ENCODE results near the gene ENTPD8. TPM values are rescaled to one million over a fixed set of nuclear protein-coding genes. Genes with fewer than 3 reads are reported as not detected.

Gene ENTPD8
- total RNA-seq, 1 donor = under 0.01 TPM

DNA sequence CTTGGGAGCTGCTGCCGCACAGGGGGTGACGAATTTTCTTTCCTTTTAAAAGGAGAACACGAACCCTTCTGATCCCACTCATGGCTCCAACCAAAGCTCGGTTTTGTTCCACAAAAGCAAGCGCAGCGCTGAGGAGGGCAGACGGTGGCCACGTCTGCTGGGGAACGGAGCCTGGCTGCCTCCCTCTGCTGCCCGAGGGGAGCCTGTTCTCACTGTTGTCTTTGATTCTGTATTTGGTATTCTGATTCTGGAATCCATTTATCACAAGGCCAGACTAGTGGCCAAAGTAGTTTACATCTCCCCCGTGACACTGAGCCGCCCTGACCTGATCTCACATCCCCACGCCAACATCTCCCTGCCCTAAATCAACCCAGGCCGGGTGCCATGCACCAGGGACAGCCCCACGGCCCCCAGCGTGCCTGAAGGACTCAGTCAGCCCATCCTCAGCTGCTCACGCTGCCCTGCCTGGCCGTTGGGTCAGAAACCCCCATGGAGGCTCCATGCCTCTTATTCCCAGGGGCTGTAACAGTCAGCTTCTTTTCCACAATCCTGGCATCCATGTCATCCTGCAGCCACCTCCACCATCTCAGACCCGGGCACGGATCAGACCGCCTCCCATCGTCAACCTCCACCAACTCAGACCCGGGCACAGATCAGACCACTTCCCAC is 24.7 kb upstream of the ENTPD8 start:
- DNase-seq (ENCODE audit: low read depth) = no peak
- TF ChIP-seq, protein P1, sequence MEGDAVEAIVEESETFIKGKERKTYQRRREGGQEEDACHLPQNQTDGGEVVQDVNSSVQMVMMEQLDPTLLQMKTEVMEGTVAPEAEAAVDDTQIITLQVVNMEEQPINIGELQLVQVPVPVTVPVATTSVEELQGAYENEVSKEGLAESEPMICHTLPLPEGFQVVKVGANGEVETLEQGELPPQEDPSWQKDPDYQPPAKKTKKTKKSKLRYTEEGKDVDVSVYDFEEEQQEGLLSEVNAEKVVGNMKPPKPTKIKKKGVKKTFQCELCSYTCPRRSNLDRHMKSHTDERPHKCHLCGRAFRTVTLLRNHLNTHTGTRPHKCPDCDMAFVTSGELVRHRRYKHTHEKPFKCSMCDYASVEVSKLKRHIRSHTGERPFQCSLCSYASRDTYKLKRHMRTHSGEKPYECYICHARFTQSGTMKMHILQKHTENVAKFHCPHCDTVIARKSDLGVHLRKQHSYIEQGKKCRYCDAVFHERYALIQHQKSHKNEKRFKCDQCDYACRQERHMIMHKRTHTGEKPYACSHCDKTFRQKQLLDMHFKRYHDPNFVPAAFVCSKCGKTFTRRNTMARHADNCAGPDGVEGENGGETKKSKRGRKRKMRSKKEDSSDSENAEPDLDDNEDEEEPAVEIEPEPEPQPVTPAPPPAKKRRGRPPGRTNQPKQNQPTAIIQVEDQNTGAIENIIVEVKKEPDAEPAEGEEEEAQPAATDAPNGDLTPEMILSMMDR (IDR thresholded peaks at IDR 0.05; ENCODE audit: insufficient read depth, low read depth, low read length) = no peak
- no peak overlapping the region for H3K4me3 ChIP-seq (ENCODE audit: low read depth, low read length)

DNA sequence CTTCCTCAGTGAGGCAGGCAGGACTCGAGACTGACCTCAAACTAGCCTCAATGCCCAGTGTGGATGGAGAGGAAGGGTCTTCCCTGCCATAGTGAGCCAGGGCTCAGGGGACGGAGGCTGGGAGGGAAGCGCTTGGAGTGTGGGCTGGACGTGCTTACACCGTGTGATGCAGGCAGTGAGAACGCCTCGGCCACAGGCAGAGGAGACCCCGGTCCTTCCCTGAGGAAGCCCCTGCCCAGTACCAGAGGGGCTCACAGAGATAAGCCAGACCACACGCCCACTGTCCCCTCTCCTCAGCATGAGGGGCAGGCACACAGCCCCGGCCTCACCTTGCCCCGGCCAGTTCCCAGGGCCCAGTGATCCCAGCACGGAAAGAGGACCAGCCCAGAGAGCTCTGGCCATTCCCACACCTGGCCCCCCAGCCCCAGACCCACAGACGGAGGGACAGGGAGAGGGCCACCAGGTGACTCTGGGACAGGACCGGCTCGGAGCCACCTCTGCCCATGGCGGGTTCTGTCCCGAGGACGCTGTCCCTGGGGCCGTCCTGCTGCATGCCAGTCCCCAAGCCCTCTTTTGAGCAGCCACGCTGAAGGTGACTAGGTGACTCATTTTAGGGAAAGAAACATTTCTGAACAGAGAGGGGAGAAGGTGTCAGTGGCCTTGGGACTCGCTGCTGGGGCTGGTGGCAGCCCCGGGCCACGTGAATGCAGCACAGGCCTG is 24.0 kb upstream of the ENTPD8 start:
- TF ChIP-seq, protein P1 (IDR thresholded peaks at IDR 0.05; ENCODE audit: insufficient read depth, low read depth, low read length) = no peak
- no peak overlapping the region for H3K4me3 ChIP-seq (ENCODE audit: low read depth, low read length)
- DNase-seq (ENCODE audit: low read depth) = no peak

DNA sequence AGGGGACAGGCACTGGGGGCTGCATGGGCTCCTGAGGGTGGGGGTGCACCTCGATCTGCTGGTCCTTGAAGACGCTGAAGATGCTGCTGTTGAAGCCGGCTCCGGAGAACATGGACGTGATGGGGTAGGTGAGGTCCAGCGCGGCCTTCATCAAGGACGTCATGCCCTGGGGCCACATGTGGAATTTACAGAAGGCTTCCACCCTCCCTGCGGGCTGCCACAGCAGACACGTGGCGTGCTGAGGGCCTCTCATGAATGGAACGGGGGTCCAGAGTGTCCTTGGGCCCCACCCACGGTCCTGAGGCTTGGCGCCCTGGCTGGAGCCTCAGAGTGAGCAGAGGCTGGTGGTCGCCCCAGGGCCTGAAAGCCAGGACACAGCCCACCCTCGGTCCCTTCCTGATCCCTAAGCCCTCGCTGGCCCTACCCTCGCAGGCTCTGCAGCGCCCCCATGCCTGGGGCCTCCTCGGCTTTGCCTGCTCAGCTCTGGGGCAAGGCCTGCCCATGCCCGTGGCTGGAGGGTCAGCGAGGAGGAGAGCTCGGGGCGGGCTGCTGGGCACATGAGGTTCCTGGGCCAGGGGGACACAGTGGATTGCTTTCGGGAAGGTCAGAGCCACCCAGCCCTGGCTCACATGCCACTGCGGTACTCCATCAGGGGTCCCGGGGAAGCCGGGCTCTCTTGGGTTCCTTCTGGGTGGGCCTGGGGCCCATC is 23.3 kb upstream of the ENTPD8 start:
- TF ChIP-seq, protein P1 (IDR thresholded peaks at IDR 0.05; ENCODE audit: insufficient read depth, low read depth, low read length) = no peak
- no peak for DNase-seq (ENCODE audit: low read depth)
- no peak overlapping the region for H3K4me3 ChIP-seq (ENCODE audit: low read depth, low read length)

DNA sequence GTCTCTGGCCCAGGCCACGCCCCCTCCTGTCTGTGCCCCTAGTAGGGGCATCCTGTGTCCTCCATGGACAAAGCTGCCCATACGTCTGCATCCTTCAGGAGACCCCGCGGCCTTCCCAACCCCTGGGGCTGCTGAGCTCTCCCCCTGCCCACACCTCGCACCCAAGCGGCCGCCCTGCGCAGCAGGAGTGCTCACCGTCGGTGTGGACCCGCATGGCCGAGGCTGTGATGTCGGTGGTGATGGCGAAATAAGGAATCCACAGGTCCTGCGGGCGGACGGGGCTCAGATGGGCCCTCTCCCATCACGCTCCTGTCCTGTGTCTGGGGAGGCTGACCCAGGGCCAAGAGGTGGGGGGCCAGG is 22.8 kb upstream of the ENTPD8 start:
- TF ChIP-seq, protein P1 (IDR thresholded peaks at IDR 0.05; ENCODE audit: insufficient read depth, low read depth, low read length) = no peak
- DNase-seq (ENCODE audit: low read depth) = no peak

DNA sequence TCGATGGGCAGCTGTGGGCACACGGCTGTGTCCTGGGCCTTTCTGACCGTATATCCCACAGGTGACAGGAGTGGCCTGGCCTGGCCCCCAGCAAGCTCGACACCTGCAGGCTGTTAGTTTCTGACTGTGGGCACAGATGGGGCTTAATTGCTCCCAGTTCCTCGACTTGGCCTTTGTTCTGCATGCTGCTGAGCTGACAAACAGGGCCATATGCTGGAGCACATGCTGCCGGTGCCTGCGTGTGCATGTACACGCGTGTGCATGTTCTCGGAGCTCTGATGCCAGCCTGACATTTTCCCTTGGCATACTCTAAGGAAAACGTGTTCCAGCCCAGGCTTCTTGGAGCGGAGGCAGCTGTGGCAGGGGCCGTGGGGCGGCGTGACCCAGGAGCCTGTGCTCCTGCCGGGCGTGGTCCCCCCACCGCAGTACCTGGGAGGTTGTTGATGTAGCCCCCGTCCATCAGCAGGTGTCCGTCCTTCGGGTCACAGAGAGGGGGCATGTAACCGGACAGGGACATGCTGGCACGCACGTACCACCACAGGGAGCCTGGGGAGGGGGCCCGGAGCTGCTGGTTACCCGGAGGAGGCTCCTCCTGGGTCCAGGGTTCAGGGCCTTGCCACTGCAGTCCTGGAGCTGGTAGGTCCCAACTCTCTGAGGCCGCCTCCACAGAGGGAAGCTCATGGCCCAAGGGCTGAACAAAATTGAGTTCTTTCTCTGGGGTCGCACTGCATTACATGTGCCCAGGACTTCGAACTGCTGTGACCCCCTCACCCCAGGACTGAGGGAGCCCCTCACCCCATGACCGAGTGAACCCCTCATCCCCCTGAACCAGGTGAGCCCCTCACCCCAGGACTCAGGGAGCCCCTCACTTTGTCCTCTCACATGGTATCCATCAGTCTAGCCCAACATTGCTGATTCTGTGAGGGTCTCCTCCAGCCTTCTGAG is 22.1 kb upstream of the ENTPD8 start:
- TF ChIP-seq, protein P1 (IDR thresholded peaks at IDR 0.05; ENCODE audit: insufficient read depth, low read depth, low read length) = no peak
- no peak for DNase-seq (ENCODE audit: low read depth)
- no peak overlapping the region for H3K4me3 ChIP-seq (ENCODE audit: low read depth, low read length)

More for the DNA sequence above, 22.8 kb upstream of the ENTPD8 start:
- no peak overlapping the region for H3K4me3 ChIP-seq (ENCODE audit: low read depth, low read length)

DNA sequence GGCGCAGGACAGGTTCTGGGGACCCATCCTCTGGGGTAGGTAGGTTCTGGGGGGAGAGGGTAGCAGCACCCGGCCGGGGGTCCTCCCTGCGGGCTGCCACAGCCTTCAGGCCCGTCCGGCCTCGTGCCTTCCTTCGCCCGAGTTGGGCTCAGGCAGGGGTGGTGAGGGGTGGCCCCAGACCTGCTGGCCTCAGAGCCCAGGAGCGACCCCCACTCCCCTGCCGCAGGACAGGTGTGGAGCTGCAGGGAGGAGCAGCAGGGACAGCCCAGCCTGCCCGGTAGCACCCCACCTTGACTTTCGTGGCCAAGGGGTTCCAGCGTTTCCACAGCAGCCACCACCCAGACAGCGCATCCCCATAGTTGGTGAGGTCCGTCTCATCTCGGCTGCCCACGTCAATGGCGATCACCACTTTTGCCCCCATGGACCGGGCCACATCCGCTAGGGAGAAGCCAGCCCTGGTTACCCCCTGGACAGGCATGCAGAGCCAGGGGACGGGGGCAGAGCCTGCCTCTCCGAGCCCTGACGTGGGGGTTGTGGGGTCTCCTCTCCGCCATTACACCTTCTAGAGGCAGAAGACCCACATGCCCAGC is 21.3 kb upstream of the ENTPD8 start:
- DNase-seq (ENCODE audit: low read depth) = no peak
- no peak overlapping the region for H3K4me3 ChIP-seq (ENCODE audit: low read depth, low read length)
- TF ChIP-seq, protein P1 (IDR thresholded peaks at IDR 0.05; ENCODE audit: insufficient read depth, low read depth, low read length) = no peak

Data from fibroblast of villous mesenchyme (primary cell).